ENCODE measurements around the gene CCDC106. TPM values are rescaled to one million over a fixed set of nuclear protein-coding genes. Genes with fewer than 3 reads are reported as not detected.

Gene CCDC106
- total RNA-seq, 1 experiment from 2014 or later = 19.9 TPM

- no peaks in the 10 kb centered on the region for H3K9me3 ChIP-seq (ENCODE audit: control insufficient read depth, low read depth, low read length)
- peaks cover 19% of the 10 kb centered on the region; the same call in 1 of the 2 replicates for H3K79me2 ChIP-seq (ENCODE audit: insufficient read depth, low read length)
- no peaks in the 10 kb centered on the region for H4K20me1 ChIP-seq (ENCODE audit: control insufficient read depth, insufficient read depth, insufficient read length)
- H3K56ac ChIP-seq (ENCODE audit: insufficient read length, low read depth, low read length) = no peak overlapping the region
- peak overlapping the region; percentile 42 for H3K4me2 ChIP-seq (ENCODE audit: insufficient read depth, insufficient read length, low read length)
- no peak overlapping the region for H4K91ac ChIP-seq (ENCODE audit: insufficient read length, low read depth, low read length)
- no peak overlapping the region for H2BK12ac ChIP-seq (ENCODE audit: insufficient read length, low read depth, low read length)
- H3K9me3 Mint-ChIP-seq = no peaks in the 10 kb centered on the region; a peak in 1 of 5 replicates
- peak overlapping the region; percentile 94 to 98 for H3K4me3 Mint-ChIP-seq
- no peak overlapping the region for H3K18ac ChIP-seq (ENCODE audit: insufficient read length, low read depth, low read length)
- H3K14ac ChIP-seq (ENCODE audit: insufficient read depth, low read length) = no peak overlapping the region
- no peak overlapping the region for H4K5ac ChIP-seq (ENCODE audit: insufficient read length, low read depth, low read length)
- H2BK120ac ChIP-seq (ENCODE audit: low read depth, low read length, poor library complexity, severe bottlenecking) = no peak overlapping the region
- H3T11ph ChIP-seq (ENCODE audit: low read length) = no peak overlapping the region
- H3K4me1 ChIP-seq (ENCODE audit: insufficient read depth, low read length) = no peaks in the 10 kb centered on the region
- H3K36me3 Mint-ChIP-seq (ENCODE audit: insufficient read depth in 1 of 3, low read depth in 3 of 3) = peaks cover 32 to 61% (median 56%) of the 10 kb centered on the region in 3 experiments
- H3K27me3 ChIP-seq (ENCODE audit: insufficient read depth, low read length) = no peaks in the 10 kb centered on the region
- H3K27ac ChIP-seq (ENCODE audit: insufficient read length, low read depth, low read length) = no peak overlapping the region
- TF ChIP-seq CTCF (conservative IDR thresholded peaks at IDR 0.05) = no peak
- peaks cover 6% of the 10 kb centered on the region for H3K23me2 ChIP-seq (ENCODE audit: insufficient read length, low read depth, low read length, poor library complexity, severe bottlenecking)
- no peaks in the 10 kb centered on the region for H3K27me3 Mint-ChIP-seq (ENCODE audit: low read depth)
- H4K8ac ChIP-seq (replicated peaks; ENCODE audit: insufficient read length, low read depth, low read length) = no peak overlapping the region
- H3K4ac ChIP-seq (ENCODE audit: low read depth, low read length) = no peak overlapping the region
- no peak overlapping the region for H2AFZ ChIP-seq (ENCODE audit: low read length)
- no peak overlapping the region for H2BK20ac ChIP-seq (ENCODE audit: low read depth, low read length, poor library complexity, severe bottlenecking)
- H3K79me1 ChIP-seq (ENCODE audit: insufficient read depth, low read depth, low read length, poor library complexity, severe bottlenecking) = peaks cover 12% of the 10 kb centered on the region
- H3K23ac ChIP-seq (ENCODE audit: insufficient read length, low read depth, low read length) = no peak overlapping the region
- H3K9ac ChIP-seq (ENCODE audit: extremely low read depth, insufficient read length, low read length) = no peak overlapping the region
- peak overlapping the region; percentile 93 to 98 (median 96) for H3K27ac Mint-ChIP-seq
- H2BK5ac ChIP-seq (ENCODE audit: insufficient read length, low read length) = no peak overlapping the region
- peaks cover 41 to 48% of the 10 kb centered on the region in 2 experiments for H3K4me1 Mint-ChIP-seq
- H2AK5ac ChIP-seq (ENCODE audit: insufficient read length, low read length) = no peak overlapping the region
- no peak overlapping the region for H2BK15ac ChIP-seq (ENCODE audit: low read depth, low read length)
- no peak for DNase-seq
- no CpG with 5 or more reads among the region's 17 CpGs for WGBS (ENCODE audit: extremely low coverage, insufficient read length, low lambda C conversion rate)
Measured at GRCh38 chr19:55674459-55674840, 26.4 kb downstream of the CCDC106 start.

All from H9 (cell line).